ENCODE measurements around the gene GNAT1. TPM values are rescaled to one million over a fixed set of nuclear protein-coding genes. Genes with fewer than 3 reads are reported as not detected.
A peak's percentile ranks its signal among the peaks of the same experiment; 100 is the strongest.

Gene GNAT1
- total RNA-seq, 2 donors from 2014 or later, result 0.54 TPM; not detected in 1

DNA sequence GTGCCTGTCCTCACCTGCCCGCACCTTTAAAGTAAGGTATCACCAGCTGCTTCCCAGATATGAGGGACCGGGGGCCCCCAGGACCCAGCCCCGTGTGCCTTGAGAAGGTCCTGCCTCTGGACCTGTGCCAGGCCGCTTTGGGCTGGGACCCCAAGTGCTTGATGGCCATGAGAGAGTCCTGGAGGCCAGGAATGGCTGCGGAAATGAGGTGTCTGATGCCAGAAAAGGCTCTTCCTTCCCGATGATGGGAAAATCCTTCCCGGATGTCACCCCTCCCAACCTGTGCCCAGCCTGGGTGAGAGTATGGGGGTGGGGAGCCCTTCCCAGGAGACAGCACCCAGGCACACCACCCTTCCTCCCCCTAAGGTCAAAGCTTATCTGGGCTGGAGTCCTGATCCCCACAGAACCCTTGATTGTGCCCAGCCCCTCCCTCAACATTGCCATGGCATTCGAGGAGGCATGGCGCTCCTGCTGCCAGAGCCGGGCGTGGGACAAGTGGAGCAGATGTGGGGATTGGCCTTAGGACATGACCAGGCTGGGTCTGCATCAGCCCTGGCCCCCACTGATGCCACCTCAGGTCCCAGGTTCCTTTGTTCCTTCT, 22.1 kb upstream of the GNAT1 start:
- H3K36me3 ChIP-seq, result no peaks in the 10 kb centered on the region
- H3K27me3 ChIP-seq (replicated peaks; ENCODE audit: insufficient read depth), result no peaks in the 10 kb centered on the region
- TF ChIP-seq, protein P1, sequence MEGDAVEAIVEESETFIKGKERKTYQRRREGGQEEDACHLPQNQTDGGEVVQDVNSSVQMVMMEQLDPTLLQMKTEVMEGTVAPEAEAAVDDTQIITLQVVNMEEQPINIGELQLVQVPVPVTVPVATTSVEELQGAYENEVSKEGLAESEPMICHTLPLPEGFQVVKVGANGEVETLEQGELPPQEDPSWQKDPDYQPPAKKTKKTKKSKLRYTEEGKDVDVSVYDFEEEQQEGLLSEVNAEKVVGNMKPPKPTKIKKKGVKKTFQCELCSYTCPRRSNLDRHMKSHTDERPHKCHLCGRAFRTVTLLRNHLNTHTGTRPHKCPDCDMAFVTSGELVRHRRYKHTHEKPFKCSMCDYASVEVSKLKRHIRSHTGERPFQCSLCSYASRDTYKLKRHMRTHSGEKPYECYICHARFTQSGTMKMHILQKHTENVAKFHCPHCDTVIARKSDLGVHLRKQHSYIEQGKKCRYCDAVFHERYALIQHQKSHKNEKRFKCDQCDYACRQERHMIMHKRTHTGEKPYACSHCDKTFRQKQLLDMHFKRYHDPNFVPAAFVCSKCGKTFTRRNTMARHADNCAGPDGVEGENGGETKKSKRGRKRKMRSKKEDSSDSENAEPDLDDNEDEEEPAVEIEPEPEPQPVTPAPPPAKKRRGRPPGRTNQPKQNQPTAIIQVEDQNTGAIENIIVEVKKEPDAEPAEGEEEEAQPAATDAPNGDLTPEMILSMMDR (IDR thresholded peaks at IDR 0.05), result no peak
- ATAC-seq (ENCODE audit: insufficient number of reproducible peaks, low FRiP score, low read depth), result no peak
- H3K4me3 ChIP-seq, result no peak overlapping the region
- H3K27ac ChIP-seq, result peak overlapping the region; percentile 83 to 92
- DNase-seq (ENCODE audit: low spot score), result no peak
- H3K4me1 ChIP-seq (ENCODE audit: control insufficient read depth in 1 of 2, low read depth in 2 of 2), result peaks cover 27 to 63% of the 10 kb centered on the region in 2 donors
- H3K9me3 ChIP-seq, result no peaks in the 10 kb centered on the region

DNA sequence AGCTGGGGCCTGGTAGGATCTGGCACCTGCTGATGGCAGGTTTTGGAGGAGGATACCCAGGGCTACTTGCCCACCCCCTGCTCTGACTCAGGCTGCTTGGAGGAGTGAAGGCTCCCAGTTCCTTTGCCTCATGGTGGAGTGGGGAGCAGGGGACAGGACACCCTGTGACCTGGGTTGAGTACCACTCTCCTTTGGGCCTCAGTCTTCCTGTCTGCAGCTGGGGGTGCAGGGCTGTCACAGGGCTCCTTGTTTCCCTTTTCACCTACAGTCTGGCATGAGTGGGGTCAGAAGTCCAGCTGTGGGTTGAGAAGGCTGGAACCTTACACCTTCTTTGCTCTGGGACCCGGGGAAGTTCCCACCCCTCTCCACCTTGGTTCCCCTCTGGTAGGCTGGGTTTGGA, 21.6 kb upstream of the GNAT1 start:
- H3K9me3 ChIP-seq, result no peaks in the 10 kb centered on the region
- ATAC-seq (ENCODE audit: insufficient number of reproducible peaks, low FRiP score, low read depth) (no peak), DNase-seq (ENCODE audit: low spot score) (no peak)
- H3K4me3 ChIP-seq, result no peak overlapping the region
- H3K4me1 ChIP-seq (ENCODE audit: control insufficient read depth in 1 of 2, low read depth in 2 of 2), result peaks cover 22 to 58% of the 10 kb centered on the region in 2 donors
- H3K27me3 ChIP-seq (replicated peaks; ENCODE audit: insufficient read depth), result no peaks in the 10 kb centered on the region
- TF ChIP-seq, protein P1 (IDR thresholded peaks at IDR 0.05), result no peak
- no peaks in the 10 kb centered on the region for H3K36me3 ChIP-seq
- H3K27ac ChIP-seq, result no peak overlapping the region

DNA sequence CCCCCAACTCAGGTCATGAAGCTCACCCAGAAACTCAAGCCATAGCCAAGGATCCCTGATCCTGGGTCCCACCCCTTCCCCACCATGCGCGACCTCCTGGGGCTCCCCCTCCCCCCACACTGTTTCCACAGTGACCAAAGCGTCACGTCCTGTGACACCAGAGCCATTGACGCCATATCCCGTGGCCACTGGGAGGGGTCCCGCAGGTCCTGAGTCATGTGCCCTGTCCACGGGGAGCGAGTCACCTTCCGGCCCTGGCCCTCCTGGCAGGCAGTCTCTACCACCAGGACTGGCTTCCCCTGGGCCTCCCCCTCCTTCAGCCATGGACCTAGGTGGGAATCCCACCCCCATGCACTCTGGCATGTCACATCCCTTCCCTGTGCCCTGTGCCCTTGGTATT, 20.7 kb upstream of the GNAT1 start:
- H3K4me3 ChIP-seq, result no peak overlapping the region
- DNase-seq (ENCODE audit: low spot score) (no peak), ATAC-seq (ENCODE audit: insufficient number of reproducible peaks, low FRiP score, low read depth) (no peak)
- H3K9me3 ChIP-seq, result no peaks in the 10 kb centered on the region
- TF ChIP-seq, protein P1 (IDR thresholded peaks at IDR 0.05), result no peak
- H3K27me3 ChIP-seq (replicated peaks; ENCODE audit: insufficient read depth), result no peaks in the 10 kb centered on the region
- H3K36me3 ChIP-seq, result peaks cover 6% of the 10 kb centered on the region
- no peak overlapping the region for H3K27ac ChIP-seq
- peaks cover 17 to 49% of the 10 kb centered on the region in 2 donors for H3K4me1 ChIP-seq (ENCODE audit: control insufficient read depth in 1 of 2, low read depth in 2 of 2)

DNA sequence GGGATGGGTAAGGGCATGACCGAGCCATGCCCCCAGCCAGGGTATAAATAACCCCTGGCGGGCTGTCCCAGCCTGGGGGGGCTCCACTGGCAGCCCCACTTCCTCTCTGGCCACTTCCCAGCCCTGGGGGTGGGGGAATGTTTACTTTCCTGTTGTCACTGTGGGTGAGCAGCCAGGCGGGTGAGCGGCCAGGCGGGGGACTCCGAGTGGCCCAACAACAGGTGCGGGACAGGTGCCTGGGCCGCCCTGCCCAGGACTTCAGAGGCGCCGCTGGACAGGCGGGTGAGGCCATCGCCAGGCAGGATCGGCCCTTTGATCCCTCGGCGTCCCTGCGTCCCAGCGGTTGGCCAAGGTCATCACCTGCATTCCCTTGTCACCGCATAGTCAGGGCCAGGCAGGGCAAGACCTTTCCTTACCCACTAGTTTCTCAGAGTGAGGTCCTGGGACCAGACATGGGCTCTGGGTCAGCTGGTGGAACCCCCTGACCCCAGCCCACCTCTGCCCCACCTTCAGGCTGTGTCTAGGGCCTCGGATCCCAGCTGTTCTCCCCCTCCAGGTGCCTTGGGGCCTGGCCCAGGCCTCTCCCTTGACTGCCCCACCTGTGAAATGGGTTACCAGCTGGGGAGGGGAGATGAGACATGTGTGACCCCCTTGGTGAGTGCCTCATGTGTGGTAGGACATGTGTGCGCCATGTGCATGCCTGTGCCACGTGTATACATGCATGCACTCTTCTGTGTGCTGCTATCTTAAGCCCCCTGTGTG, 19.7 kb upstream of the GNAT1 start:
- no peak for ATAC-seq (ENCODE audit: insufficient number of reproducible peaks, low FRiP score, low read depth)
- no peaks in the 10 kb centered on the region for H3K9me3 ChIP-seq
- peaks cover 9 to 39% of the 10 kb centered on the region in 2 donors for H3K4me1 ChIP-seq (ENCODE audit: control insufficient read depth in 1 of 2, low read depth in 2 of 2)
- peaks cover 14% of the 10 kb centered on the region for H3K36me3 ChIP-seq
- no peak overlapping the region for H3K27ac ChIP-seq
- TF ChIP-seq, protein P1 (IDR thresholded peaks at IDR 0.05), result no peak
- no peak for DNase-seq (ENCODE audit: low spot score)
- no peak overlapping the region for H3K4me3 ChIP-seq
- H3K27me3 ChIP-seq (replicated peaks; ENCODE audit: insufficient read depth), result no peaks in the 10 kb centered on the region

DNA sequence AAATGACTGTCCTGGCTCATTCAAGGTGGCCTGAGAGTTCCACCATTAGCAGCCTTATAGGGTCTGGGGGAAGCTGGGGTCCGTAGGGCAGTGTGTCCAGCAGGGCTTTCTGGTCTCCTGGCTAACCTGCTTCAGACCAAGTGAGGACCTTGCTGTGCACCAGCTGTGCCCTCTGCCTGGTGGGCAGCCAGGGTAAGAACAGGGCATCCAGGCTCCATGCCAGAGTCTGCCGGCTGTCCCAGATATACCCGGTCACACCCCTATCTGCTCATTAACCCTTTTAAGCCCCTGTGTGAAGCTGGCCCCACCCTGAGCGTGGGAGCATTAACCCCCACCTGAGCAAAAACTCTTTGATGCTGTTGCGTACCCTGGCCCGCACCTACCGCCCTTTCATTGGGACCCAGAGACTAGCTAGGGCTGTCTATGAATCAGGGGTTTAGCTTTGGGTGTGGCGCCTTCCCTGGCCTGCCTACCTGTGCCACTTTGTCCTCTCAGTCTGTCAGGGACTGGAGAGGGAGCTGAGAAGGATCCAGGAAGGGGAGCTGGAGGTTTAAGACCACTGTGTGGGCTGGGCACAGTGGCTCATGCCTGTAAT, 18.7 kb upstream of the GNAT1 start:
- TF ChIP-seq, protein P1 (IDR thresholded peaks at IDR 0.05), result no peak
- Histone ChIP-seq H3K27me3 (replicated peaks; ENCODE audit: insufficient read depth) (no peaks in the 10 kb centered on the region), H3K27ac (no peak overlapping the region), H3K4me1 (ENCODE audit: control insufficient read depth in 1 of 2, low read depth in 2 of 2) (peaks cover 2 to 29% of the 10 kb centered on the region in 2 donors), H3K9me3 (no peaks in the 10 kb centered on the region), H3K4me3 (no peak overlapping the region), H3K36me3 (peaks cover 17% of the 10 kb centered on the region)
- ATAC-seq (ENCODE audit: insufficient number of reproducible peaks, low FRiP score, low read depth) (no peak), DNase-seq (ENCODE audit: low spot score) (no peak)
